OCI-LY7 (cell line): ENCODE data around the gene KLF13.

Experiments used
- CTCF ChIP-seq: fragments of 200-600 bp; sonication (generic); conservative IDR thresholded peaks from 2 replicates; pipeline ENCODE4 v1.5.1; 2014; ENCODE audit warnings: mild to moderate bottlenecking, antibody characterized with exemption, low read length, moderate library complexity, mixed read lengths
- EZH2phosphoT487 ChIP-seq: fragments of 200-600 bp; sonication (generic); IDR thresholded peaks from 2 replicates; pipeline ENCODE4 v1.6.1; 2018; ENCODE audit warnings: low read depth, borderline replicate concordance, mild to moderate bottlenecking, mixed run types, antibody characterized with exemption, low read length, moderate library complexity, mixed read lengths

GRCh38 chr15:31373970-31374369 is 47.3 kb downstream of the KLF13 start:
- no peak for TF ChIP-seq CTCF
- TF ChIP-seq EZH2phosphoT487, result no peak
